Rectal smooth muscle tissue (tissue), 1 donor: Measurements from ENCODE around the gene ALPK1.

Experiments
- H3K27ac ChIP-seq: one replicate; pipeline ENCODE4 v1.7.0; 2013; ENCODE audit warnings: low read depth, low read length, inconsistent platforms
- H3K27me3 ChIP-seq: one replicate; pipeline ENCODE4 v1.7.0; 2013; ENCODE audit warnings: low read length; ENCODE audit not compliant: control insufficient read depth, insufficient read depth
- H3K36me3 ChIP-seq: one replicate; pipeline ENCODE4 v1.7.0; 2013; ENCODE audit warnings: low read length; ENCODE audit not compliant: control insufficient read depth, insufficient read depth
- H3K4me1 ChIP-seq: one replicate; pipeline ENCODE4 v1.7.0; 2013; ENCODE audit warnings: low read length; ENCODE audit not compliant: control insufficient read depth, insufficient read depth
- H3K4me3 ChIP-seq: one replicate; pipeline ENCODE4 v1.7.0; 2013; ENCODE audit warnings: low read length
- H3K9ac ChIP-seq: one replicate; pipeline ENCODE4 v1.7.0; 2013; ENCODE audit warnings: low read length

Gene ALPK1

DNA sequence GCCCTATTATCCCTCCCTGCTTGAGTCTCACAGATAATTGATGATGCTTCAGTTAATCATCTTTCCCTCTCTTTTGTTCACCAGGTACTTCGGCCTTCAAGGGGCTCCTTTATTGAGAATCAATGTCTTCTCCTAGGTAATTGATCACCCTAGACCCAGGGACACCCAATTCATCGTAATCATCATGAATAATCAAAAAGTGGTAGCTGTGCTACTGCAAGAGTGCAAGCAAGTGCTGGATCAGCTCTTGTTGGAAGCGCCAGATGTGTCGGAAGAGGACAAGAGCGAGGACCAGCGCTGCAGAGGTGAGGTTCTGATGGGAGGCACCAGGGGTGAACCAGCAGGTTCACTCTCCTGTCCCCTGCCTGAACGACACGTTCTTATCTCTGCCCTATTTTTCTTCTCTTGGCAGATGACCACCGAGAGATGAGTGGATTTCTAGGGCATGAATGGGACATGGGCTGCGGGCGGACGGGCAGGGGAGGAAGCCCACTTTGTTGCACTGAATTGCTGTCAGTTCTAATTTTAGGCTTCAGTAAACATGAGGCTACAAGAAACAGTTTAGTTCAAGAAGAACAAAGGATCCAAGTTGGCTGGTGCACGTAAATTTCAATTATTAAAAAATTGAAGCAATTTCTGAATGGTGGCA lies 80.5 kb downstream of the ALPK1 start:
- H3K27me3 ChIP-seq: no peaks in the 10 kb centered on the region
- no peaks in the 10 kb centered on the region for H3K4me1 ChIP-seq
- H3K36me3 ChIP-seq: no peaks in the 10 kb centered on the region
- H3K9ac ChIP-seq: no peak overlapping the region
- H3K27ac ChIP-seq: no peak overlapping the region
- H3K4me3 ChIP-seq: no peak overlapping the region

DNA sequence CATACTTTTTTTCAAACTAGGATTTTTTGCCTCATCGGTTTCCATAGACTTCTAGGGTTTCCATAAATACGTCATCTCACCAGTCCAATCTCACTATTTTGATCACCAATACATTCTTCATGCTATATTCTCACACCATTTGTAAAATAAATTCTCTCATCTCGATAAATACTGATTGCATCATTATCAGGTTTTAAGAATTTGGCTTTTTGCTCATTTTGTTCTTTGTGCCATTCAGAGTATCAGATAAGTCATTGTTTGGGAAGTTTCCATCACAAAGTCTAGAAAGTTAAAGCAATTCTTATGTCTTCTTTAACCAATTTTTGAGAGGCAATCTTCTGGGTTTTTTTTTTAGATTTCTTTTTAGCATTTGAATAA lies 81.1 kb downstream of the ALPK1 start:
- Histone ChIP-seq H3K4me3 (no peak overlapping the region), H3K36me3 (no peaks in the 10 kb centered on the region), H3K27ac (no peak overlapping the region), H3K4me1 (no peaks in the 10 kb centered on the region), H3K27me3 (no peaks in the 10 kb centered on the region), H3K9ac (no peak overlapping the region)

DNA sequence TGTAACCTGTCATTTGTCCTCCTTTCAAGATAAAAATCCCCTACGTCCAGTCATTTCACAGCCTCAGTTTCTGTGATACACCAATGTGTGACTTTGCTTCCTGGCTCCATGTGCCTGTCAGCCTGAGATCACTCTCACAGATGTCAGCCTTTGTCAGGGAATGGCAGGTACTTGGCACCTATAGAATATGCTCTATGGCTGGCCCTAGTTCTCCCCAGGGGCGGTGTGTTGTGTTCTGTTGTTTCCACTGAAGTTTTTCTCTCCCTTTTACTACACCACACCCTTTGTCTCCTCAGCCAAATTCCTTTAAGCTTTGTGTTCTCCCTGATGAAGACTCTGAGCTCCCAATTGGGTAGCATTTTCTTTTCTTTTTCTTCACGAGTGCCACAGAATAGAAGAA lies 81.7 kb downstream of the ALPK1 start:
- Histone ChIP-seq H3K27ac (no peak overlapping the region), H3K4me1 (no peaks in the 10 kb centered on the region), H3K36me3 (no peaks in the 10 kb centered on the region), H3K9ac (no peak overlapping the region), H3K27me3 (no peaks in the 10 kb centered on the region), H3K4me3 (no peak overlapping the region)

DNA sequence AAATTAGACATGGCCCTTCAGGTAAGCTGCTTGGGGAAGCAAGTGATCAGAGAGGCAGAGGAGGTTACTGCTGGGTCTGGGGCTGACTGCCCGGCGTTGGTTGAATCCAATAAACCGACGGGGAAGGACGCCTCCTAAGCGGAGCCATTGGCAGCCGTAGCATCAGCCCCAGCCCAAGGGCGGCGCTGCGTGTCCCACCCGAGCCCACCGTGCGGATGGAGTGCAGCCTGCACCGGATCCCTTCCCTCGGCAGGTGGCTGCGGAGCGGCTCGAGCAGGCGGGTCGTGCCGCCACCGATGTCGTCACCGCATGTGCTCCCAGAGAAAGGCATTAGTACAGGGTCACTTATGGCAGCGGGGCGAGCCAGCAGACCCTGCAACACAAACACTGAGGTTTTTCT lies 82.1 kb downstream of the ALPK1 start:
- H3K27me3 ChIP-seq: no peaks in the 10 kb centered on the region
- no peaks in the 10 kb centered on the region for H3K4me1 ChIP-seq
- no peak overlapping the region for H3K9ac ChIP-seq
- no peaks in the 10 kb centered on the region for H3K36me3 ChIP-seq
- no peak overlapping the region for H3K4me3 ChIP-seq
- H3K27ac ChIP-seq: no peak overlapping the region

DNA sequence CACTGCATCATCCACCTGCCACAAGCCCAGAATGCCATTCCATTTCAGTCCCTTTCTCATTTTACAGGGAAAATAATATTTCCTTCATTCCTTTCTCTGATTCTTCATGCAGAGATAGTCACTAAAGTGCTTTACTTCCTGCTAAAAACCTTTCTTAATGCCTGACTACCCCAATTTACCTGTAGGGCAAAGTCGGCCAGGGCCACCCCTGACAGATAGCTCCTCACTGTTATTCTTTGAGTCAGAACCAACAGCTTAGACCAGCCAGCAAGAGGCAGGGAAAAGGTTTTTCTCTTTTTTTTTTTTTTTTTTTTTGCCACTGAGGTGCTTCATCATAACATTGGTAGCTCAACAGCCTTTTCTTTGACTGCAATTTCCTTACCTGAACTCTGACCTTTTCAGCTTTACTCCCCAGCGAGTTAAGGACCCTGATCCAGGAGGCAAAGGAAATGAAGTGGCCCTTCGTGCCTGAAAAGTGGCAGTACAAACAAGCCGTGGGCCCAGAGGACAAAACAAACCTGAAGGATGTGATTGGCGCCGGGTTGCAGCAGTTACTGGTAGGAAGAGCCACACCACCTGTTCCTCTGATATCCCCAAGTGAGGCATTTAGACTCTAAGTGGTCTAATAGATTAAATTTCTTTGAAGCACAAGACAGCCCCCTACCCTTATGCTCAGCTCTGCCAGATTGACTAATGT lies 85.0 kb downstream of the ALPK1 start:
- Histone ChIP-seq H3K9ac (no peak overlapping the region), H3K36me3 (no peaks in the 10 kb centered on the region), H3K27ac (no peak overlapping the region), H3K27me3 (no peaks in the 10 kb centered on the region), H3K4me3 (no peak overlapping the region), H3K4me1 (no peaks in the 10 kb centered on the region)

DNA sequence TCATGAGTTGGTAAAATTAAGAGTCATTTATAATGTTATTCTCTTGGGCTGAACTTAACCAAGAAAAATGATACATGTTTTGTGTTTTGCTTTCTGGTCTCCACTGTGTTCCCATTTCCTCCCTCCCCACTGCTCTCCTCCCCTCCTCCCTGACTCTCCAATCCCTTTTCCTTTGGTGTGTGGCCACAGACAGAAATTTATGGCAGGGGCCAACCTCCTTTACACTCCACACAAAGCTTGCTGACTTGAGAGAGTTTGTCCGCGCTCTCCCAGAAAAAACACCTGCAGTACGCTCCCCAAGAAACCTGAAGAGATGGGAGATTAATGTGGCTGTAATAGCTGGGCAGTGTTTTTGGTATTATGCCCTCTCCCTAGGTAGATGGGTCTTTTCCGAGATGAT lies 88.9 kb downstream of the ALPK1 start:
- Histone ChIP-seq H3K27me3 (no peaks in the 10 kb centered on the region), H3K36me3 (no peaks in the 10 kb centered on the region)

DNA sequence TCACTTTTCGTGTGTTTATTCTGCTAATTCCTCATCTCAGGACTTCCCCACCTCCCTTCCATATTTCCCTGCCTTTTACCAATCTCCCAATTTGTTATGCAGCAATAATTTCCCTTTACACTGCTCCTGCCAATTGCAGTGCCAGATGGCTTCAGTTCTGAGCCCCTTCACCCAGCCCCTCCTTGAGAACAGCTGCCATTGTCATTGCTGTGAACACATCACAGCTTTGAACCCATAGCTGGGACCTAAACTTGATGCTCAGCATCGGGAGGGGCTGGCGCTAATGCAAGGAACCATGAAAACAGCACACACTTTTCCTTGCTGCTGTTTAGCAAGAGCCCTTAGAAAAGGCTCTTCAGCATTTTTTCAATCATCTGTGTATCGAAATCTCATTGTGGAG lies 104.9 kb downstream of the ALPK1 start:
- H3K27me3 ChIP-seq: no peaks in the 10 kb centered on the region
- no peak overlapping the region for H3K27ac ChIP-seq
- H3K4me1 ChIP-seq: no peaks in the 10 kb centered on the region
- H3K36me3 ChIP-seq: no peaks in the 10 kb centered on the region
- H3K9ac ChIP-seq: no peak overlapping the region
- no peak overlapping the region for H3K4me3 ChIP-seq

More for the DNA sequence above, 88.9 kb downstream of the ALPK1 start:
- Histone ChIP-seq H3K9ac (no peak overlapping the region), H3K27ac (no peak overlapping the region), H3K4me1 (no peaks in the 10 kb centered on the region), H3K4me3 (no peak overlapping the region)

DNA sequence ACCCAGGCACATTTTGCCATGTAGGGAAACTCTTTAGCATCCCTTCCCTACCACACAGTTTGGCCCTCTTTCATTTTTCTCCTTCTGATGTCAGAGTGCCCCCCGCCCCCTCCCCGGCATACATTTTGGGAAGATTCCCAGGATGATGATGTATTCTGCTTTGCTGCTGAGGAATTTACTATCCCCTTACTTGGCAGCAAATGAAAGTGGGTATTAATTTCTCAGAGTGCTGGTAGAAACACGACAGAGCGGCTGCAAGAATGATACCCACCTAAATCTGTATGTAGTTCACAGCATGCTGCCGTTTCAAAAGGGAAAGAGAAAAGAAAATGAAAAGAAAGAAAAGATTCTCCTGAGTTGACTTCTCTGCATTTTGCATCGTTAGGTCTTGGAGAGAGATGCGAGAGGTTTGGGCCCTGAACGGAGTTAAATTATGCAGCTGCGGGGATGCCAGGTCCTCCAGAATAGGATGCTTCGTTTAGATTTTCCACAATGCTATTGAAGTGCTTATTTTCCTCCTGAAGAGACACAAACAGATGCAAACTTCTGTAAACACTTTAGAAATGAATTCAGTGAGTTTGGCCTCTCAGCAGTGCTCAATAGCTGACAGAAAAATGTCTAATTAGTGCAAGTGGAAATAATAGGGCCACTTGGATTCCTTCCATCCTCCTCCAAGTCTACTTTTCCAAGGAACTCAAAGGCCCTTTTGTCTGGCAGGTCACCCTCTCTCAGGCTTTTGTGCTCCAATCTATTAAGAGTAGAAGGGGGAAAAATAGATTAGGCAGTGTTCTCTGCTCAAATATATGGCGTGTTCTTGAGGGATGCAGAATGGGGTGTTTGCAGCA lies 106.2 kb downstream of the ALPK1 start:
- no peaks in the 10 kb centered on the region for H3K36me3 ChIP-seq

DNA sequence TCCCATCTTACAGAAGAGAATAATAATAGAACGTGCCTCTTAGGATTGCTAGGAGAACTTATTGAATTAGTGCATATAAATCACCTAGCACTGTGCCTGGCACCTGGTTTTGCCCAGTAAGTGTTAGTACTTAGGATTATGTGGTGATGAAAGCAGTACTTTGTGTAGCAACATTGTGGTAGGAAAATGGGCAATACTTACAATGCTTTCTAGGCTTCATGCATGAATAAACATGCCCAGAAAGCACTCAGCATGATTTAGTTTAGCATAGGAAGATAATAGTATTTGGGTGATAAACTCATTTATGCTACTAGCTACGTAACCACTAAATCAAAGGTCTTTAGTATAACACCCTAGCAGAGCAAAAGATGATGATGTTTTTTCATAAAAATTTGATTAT lies 113.2 kb downstream of the ALPK1 start:
- Histone ChIP-seq H3K36me3 (peaks cover 3% of the 10 kb centered on the region), H3K4me1 (no peaks in the 10 kb centered on the region), H3K4me3 (no peak overlapping the region), H3K27me3 (no peaks in the 10 kb centered on the region), H3K27ac (no peak overlapping the region), H3K9ac (no peak overlapping the region)

More for the DNA sequence above, 106.2 kb downstream of the ALPK1 start:
- H3K27ac ChIP-seq: no peak overlapping the region
- H3K27me3 ChIP-seq: no peaks in the 10 kb centered on the region
- H3K4me3 ChIP-seq: no peak overlapping the region
- H3K4me1 ChIP-seq: no peaks in the 10 kb centered on the region
- H3K9ac ChIP-seq: no peak overlapping the region

DNA sequence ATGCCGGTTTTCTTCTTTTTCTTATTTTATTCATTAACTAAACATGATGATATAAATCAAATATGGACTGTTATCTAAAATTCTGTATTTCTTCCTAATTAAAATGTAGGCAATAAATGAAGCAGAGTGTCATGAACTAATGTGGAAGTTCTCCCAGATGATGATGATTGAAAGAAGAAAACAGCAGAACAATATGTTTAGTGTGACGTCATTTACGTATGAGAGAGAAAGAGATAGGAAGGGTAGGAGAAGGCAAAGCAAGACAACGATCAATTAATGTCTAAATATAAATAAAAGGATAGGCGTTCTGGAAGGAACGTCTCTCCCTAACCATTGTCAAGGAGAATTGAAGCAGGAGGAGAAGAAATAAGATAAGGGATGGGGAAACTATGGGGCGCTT lies 113.6 kb downstream of the ALPK1 start:
- no peak overlapping the region for H3K4me3 ChIP-seq
- H3K27ac ChIP-seq: no peak overlapping the region
- H3K27me3 ChIP-seq: no peaks in the 10 kb centered on the region
- no peak overlapping the region for H3K9ac ChIP-seq
- H3K36me3 ChIP-seq: peaks cover 3% of the 10 kb centered on the region
- no peaks in the 10 kb centered on the region for H3K4me1 ChIP-seq

DNA sequence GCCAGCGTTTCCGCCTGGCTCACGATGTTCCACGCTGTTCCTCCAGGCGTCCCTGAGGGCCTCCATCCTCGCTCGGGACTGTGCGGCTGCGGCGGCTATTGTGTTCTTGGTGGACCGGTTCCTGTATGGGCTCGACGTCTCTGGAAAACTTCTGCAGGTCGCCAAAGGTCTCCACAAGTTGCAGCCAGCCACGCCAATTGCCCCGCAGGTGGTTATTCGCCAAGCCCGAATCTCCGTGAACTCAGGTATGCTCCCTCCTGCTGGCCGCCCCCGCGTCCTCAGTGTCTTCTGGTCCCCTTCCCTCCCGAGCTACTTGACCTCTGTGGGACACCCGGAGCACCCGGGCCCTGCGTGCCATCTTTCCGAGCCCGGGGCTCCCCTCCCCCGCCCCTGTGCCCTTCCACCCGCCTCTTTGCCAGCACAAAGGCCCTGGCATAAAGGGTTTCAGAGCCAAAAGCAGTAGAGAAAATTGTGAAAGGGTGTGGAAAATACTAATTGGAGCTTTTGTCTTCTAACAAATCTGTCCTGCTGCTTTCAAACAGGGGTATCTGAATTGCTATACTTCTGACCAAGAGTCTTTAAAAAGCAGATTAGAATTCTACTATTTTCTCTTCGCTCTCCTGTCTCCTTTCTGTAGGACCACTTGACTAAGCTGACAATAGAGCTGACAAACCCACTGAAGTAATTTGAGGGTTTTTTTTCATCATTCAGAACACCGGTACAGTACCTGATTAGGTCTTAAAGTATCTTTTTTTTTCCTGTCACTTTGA lies 114.8 kb downstream of the ALPK1 start:
- Histone ChIP-seq H3K9ac (no peak overlapping the region), H3K27me3 (no peaks in the 10 kb centered on the region), H3K4me1 (no peaks in the 10 kb centered on the region), H3K36me3 (peaks cover 3% of the 10 kb centered on the region), H3K4me3 (no peak overlapping the region), H3K27ac (no peak overlapping the region)

DNA sequence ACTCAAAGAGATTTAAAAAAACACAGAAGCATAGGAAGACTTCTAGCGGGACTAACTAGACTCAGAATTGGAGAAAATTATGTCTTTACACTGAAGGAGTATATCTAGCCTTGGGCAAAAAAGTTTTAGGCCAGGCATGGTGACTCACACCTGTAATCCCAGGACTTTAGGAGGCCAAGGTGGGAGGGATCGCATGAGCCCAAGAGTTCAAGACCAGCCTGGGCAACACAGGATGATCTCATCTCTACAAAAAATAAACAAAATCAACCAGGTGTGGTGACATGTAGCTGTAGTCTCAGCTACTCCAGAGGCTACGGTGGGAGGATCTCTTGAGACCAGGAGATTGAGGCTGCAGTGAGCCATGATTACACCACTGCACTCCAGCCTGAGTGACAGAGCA lies 119.3 kb downstream of the ALPK1 start:
- Histone ChIP-seq H3K36me3 (peaks cover 3% of the 10 kb centered on the region), H3K4me1 (no peaks in the 10 kb centered on the region)

More for the DNA sequence above, 119.3 kb downstream of the ALPK1 start:
- Histone ChIP-seq H3K27me3 (no peaks in the 10 kb centered on the region), H3K27ac (no peak overlapping the region), H3K4me3 (no peak overlapping the region), H3K9ac (no peak overlapping the region)
